GM18511 (cell line): ENCODE data around the gene HEMGN.
"Not testable (repeated sequence)": the region's sequence is repeated elsewhere in the genome, so short reads cannot be mapped to it uniquely, and the experiment has no call there.

ENCODE experiments used
- ATAC-seq: cut with Tn5 transposase; IDR thresholded peaks from one replicate; pipeline ENCODE4 v1.9.1; 2021; ENCODE audit warnings: mild to moderate bottlenecking, moderate library complexity; ENCODE audit not compliant: unreplicated experiment

HEMGN gene

DNA sequence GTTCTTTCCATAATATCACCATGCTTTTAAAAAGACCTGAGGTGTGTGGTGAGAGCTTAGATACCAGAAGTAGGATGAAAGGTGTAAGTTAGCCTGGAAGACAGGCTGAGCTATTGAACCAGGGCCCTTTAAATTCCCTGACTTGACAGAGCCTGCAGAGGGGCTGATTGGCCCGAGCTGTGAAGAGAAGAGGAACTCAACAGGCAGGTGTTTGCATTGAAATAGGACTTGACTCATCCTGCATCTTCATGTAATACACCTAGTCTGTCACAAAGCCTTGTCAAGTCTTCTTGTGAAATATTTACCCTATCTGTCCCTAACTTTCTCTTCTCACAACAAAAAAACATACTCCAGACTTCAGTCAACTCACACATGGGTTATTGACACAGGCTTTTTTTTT lies 28.5 kb upstream of the HEMGN start:
- no peak for ATAC-seq

DNA sequence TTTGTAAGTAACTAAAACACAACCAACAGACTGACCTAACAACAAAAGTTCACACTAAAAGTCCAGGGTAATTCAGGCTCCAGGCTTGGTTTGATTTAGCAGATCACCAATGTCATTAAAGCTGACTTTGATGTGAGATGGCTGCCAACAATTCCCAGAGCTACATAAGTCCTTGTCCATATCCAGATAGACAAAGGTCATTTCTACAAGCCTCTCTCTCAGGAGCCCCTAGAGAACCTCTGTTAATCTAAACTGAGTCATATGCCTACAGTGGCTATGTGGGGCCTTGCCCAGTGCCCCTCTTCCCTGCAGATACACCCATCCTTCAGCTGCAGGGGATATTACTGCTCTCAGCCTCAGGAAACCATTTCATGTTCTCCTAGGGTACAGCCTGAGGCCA lies 26.9 kb upstream of the HEMGN start:
- no peak for ATAC-seq

DNA sequence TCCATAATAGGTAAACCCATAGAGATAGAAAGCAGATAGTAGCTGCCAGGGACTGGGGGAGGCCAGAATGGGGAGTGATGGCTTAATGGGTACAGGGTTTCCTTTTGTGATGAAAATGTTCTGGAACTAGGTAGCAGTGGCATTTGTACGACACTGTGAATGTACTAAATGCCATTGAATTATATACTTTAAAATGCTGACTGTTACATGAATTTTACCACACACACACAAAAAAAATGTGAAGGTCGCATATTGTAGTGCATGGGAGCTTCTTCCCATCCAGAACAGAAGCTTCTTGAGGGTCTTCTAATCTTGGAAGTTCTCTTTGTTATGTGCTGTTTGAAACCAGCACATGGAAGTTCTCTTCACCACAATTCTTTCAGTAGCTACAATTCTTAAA lies 25.3 kb upstream of the HEMGN start:
- no peak for ATAC-seq

DNA sequence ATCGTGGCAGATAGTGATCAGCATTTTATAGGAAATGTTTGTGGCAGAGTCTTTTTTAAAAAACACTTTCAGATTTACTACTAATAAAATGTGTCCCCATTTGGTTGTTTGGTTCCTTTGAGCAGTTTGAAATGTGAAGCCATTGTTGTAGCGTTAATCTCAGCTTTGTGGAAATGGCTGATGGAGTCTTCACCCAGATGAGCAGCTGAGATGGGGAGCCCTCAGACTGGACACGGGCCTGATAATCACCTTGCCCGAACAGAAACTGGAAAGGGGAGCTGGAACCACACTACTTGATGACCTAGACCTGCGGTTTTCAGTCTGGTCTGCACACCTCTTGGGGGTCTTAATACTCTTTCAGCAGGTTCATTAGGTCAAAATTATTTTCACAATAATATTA lies 24.6 kb upstream of the HEMGN start:
- no peak for ATAC-seq

DNA sequence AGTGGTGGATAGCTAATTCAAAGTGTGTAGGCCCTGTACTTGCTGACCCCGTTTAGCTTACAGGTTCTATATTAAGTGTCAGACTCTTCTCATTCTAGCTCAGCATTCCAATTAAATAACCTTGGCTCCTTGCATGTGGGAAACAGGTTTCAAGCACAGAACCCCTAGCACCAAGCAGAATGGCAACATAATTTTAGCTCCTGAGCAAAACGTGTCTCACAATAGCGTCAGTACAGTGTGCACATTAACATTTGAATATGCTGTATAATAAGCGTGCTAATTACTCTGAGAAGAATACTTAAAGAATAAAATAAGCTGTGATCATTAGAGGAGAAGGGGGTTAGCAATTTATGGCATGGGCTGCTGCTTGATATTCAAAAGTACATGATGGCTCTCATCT lies 24.2 kb upstream of the HEMGN start:
- no peak for ATAC-seq

DNA sequence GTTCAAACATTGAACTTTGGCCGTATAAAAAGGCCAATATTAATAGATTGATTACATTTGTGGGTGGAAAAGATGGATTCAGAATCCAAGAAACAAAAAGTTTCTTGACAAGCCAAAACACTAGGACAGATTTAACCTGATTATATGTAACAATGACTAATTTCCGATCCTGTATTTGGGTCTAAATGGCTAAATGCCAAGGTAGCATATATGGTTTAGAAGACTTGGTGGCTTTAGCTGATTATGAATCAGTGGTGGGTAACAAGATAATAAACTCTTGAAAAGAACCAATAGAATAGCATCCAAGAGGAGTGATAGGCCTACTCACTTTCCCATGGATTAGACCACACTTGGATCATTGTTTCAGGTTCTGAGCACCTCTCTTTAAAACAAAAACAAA lies 23.4 kb upstream of the HEMGN start:
- ATAC-seq = no peak

DNA sequence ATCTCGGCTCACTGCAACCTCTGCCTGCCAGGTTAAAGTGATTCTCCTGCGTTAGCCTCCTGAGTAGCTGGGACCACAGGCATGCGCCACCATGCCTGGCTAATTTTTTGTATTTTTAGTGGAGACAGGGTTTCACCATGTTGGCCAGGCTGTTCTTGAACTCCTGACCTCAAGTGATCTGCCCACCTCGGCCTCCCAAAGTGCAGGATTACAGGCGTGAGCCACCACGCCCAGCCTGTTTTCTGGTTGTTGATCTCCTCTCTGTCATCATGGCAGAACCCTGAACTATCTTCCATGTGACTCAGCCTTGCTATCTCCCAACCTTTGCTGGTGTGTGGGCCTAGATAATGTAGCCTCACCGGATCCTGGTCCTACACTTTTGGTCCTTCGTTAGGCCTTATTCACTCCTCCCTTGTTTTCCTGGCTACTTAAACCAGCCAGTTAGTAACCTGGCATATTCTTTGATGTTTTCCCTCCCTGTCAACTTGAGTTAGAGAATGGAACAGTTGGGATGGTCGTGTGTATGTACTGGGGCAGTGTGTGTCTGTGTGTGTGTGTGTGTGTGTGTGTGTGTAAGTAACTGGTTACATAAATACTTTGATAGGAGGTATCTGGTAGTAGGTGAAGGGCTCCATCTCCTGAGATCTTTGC lies 22.8 kb upstream of the HEMGN start:
- ATAC-seq = not testable (repeated sequence)

DNA sequence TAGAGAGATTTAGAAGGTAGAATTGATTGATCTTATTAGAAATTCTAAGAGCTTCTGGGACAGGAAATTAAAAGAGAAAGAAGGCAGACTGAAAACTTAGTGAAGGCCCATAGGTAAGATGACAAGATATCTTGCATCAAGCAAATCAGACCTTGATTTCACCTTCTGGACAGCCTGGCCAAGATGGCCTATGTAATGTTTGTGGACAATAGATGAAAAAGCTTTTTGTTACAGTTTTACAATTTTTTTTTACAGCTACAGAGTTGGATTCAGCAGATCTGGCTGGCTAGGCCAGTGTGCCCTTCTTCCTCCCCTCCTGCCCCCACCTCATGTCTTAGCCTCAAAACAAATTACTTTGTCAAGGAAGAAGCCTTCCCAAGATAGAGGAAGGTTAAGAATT lies 21.6 kb upstream of the HEMGN start:
- no peak for ATAC-seq

DNA sequence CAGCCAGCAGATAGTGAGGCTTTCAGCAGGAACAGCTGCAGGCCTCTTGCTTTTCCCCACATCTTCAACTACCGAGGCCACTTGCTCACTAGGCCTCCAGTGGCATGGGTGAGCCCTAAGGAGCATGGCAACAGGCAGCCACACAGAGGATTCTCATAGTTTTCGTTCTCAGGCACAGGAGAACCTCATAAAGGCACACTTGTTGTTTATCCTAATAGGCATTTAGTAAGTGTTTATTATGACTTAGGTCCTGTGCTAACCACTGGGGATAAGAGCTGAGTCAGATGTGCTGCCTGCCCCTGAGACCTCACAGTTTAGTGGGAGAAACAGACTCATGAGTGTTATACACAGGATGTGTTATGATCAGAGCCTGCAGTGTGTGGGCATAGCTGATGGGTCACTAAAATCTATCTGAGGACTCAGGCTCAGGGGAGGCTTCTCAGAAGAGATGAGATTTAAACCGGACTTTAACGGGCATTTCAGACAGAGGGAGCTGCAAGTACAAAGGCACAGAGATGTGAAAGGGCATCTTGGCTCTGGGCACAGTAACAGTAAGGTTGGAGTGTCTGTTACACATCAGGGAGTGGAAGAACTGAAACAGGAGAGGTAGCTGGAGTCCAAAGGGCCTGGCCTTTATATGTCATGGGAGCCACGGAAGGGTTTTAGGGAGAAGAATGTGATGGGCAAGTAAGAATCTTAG lies 21.0 kb upstream of the HEMGN start:
- no peak for ATAC-seq

DNA sequence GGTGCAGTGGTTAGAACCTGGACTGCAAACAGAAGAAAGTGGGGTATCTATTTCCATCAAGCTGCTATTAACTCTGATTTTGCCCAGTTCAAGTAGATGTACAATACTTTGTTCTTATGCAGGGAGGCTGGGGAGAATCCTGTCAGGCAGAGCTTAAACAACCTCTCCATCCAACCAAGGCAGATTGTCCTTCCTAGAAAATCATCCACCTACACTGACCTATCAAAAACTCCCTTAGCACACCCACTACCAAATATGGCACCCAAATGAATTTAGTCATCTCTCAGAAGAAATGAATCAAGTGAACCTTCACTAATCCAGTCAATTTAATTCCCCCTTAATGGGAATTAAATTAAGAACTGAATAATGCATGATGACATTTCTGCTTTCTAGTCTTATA lies 18.4 kb upstream of the HEMGN start:
- no peak for ATAC-seq

DNA sequence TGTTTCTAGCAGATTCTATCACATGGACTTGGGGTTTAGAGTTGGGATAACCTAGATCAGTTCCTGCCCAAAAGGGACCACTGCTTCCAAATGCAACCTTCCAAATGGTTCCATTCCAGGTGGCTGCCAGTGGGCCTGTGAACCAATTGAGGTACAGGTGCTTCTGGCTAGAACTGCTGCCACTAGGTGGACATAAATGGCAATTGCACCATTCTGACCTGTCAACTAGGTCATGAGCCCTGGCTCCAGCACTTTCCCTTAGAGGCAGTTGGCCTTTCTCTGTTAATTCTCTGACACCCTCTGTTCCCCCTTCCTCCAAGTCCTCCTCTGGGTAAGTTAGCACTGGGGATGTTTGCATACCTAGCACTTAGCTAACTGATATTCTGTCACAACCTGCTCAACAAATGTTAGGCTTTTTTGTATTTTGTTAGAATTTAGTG lies 16.6 kb upstream of the HEMGN start:
- peak; percentile 72 for ATAC-seq

DNA sequence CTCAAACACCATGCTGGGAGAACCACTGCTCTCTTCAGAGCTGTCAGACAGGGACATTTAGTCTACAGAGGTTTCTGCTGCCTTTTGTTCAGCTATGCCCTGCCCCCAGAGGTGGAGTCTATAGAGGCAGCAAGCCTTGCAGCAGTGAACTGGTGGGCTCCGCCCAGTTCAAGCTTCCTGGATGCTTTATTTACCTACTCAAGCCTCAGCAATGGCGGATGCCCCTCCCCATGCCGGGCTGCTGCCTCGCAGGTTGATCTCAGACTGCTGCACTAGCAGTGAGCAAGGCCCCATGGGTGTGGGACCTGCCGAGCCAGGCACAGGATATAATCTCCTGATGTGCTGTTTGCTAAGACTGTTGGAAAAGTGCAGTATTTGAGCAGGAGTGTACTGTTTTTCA lies 12.9 kb upstream of the HEMGN start:
- not testable (repeated sequence) for ATAC-seq

DNA sequence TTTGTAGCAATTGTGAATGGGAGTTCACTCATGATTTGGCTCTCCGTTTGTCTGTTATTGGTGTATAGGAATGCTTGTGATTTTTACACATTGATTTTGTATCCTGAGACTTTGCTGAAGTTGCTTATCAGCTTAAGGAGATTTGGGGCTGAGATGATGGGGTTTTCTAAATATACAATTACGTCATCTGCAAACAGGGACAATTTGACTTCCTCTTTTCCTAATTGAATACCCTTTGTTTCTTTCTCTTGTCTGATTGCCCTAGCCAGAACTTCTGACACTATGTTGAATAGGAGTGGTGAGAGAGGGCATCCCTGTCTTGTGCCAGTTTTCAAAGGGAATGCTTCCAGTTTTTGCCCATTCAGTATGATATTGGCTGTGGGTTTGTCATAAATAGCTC lies 9.1 kb upstream of the HEMGN start:
- ATAC-seq = not testable (repeated sequence)

DNA sequence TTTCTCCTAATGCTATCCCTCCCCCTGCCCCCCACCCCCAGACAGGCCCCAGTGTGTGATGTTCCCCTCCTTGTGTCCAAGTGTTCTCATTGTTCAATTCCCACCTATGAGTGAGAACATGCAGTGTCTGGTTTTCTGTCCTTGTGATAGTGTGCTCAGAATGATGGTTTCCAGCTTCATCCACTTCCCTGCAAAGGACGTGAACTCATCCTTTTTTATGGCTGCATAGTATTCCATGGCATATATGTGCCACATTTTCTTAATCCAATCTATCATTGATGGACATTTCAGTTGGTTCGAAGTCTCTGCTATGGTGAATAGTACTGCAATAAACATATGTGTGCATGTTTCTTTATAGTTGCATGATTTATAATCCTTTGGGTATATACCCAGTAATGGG lies 7.5 kb upstream of the HEMGN start:
- not testable (repeated sequence) for ATAC-seq

DNA sequence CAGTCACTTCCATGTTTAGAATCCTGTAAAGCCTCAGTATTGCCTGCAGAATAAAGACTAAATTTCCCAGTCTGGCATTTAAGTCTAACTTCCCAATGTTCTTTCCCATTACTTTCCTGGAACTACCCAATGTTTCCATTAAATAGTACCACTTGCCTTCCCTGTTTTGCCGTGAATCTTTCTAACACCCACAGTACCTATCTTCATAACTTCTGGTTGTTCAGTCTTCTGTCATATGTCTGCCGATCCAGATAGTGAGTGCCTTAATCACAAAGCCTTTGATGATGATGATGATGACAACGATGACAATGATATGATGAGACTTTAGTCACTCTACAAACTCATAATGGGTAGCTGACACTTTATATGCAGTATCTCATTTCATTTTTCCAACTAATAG lies 6.6 kb upstream of the HEMGN start:
- no peak for ATAC-seq

DNA sequence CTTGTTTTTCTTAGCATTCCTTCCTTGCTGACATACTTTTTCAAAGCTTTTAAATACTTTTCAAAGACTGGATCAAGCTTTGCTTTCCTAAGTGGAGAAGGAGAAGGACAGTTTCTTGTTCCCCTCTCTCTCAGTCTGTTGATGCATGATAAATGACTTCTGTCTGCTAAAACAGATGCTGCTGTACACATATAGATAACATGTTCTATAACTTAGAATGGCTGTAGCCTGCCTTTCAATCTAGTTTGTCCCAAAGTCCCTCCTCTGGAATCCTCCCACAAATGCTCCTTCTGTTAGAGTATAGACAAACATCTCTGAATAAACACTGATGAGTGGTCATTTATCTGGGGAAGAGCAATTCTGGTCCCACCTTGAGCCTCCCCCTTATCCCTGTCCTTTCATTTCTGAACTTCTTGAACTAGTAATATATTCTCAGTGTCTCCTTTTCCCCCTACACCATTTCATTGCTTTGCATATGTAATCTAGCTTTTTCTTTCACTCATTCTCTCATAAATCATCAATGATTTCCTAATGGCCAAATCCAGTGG lies 5.4 kb upstream of the HEMGN start:
- no peak for ATAC-seq

DNA sequence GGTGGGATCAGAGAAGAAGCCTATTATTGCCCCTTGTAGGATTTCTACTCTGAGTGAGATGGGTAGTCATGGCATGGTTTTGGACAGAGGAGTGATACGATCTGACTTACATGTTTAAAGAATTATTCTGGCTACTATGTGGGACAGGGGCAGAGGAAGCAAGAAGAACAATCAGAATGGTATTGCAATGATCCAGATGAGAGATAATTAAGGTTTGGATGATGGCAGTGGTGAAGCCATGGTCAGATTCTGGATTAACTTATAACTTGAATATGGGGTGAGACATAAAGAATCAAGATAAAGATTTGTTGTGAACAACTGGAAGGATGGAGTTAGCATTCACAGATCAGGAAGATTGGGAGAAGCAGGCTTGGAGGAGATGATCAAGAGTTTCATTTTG lies 3.4 kb upstream of the HEMGN start:
- no peak for ATAC-seq

DNA sequence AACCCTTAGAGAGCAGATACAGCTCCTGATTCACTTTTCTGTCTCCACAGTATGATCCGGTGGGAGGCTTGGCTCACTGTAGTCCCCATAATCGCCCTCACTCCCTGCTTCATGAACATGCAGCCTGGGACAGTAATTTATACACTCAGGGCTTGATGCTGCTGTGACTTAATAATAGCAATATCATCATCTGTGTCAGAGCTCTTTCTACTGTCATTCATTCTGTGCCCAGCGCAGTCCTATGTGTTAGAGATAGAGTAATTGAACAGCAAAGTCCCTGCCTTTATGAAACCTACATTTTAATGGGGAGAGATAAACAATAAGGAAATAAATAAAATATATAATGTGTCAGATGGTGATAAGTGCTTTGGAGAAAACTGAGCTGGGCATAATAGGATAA lies 2.8 kb upstream of the HEMGN start:
- ATAC-seq = no peak

DNA sequence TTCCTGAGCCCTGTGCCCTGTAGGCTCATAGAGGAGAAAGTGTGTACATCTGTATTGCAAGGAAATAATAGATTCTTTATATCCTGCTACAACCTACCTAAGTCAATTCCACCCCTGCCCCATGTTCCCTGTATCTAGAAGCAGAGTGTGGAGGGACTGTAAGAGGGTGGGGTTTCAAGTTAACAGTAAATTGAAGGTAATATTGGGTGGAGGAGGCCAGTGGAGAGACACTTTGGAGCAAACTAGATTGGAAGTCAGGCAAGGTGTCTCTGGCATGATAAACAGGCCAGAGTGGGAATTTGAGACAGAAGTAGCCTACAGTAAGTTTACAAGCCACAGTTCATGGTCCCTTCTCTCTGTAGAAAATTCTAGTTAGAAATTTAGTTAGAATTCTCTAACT lies 2.3 kb upstream of the HEMGN start:
- ATAC-seq = no peak

DNA sequence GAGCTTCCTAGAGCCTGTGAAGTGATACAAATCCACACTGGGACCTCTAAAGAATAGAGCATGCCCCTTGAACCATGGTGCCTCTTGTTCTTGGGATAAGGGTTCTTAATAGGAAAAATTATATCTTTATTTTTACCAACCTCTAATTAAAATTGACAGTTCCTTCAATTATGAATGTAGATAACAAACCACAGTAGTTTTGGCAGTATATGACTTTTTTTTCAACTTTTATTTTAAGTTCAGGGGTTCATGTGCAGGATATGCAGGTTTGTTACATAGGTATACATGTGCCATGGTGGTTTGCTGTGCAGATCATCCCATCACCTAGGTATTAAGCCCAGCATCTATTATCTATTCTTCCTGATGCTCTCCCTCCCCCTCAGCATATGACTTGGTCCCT lies 974 bp downstream of the HEMGN start:
- ATAC-seq = no peak

DNA sequence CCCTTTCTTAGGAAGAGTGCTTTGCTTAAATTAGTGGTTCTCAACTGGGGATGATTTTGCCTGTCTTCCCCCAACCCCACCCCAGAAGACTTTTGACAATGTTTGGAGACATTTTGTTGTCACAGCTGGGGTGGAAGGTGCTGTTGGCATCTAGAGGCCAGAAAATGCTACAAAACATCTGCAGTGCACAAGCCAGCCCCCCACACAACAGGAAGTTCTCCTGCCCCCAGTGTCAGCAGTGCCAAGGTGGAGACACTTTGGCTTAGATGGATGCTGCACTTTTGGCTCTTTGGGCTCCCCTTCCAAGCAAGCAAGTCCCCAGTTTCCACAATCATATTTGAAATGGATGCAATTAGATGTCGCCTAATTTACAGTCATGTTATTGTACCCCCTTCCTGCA lies 2.7 kb downstream of the HEMGN start:
- ATAC-seq = no peak

DNA sequence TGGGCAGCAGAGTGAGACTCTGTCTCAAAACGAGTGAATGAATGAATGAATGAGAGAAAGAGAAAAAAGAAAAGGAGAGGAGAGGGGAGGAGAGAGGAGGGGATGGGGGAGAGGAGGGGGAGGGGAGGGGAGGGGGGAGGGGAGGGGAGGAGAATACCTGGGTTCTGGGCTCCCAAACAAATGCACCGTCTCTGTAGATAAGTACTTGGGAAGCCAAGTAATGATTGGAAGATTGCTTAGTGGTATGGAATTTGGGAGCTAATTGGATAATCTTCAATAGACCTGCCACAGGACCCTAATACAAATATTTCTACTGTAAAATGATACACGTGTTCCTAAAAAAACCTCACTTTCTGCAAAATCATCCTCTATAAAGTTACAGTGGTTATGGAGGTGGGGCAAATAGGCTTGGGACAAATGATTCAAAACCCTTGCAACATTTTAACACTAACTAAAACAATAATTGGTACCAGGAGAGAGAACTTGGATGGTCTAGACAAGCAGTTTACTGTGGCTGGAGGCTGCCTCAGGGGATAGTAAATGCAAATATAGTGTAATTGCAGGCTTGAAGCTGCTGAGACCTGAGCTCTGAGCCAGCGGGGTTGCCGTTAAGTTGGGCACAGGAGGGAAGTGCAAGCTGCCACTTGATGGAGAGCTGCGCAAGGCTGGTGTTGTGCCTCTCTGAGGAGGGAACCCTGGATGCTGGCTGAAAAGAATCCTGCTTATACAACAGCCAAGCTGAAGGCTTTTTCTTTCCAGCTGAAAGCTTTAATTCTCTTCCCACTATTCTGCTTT lies 3.5 kb downstream of the HEMGN start:
- no peak for ATAC-seq
